ENCODE measurements around the gene ADAM33. TPM values are rescaled to one million over a fixed set of nuclear protein-coding genes. Genes with fewer than 3 reads are reported as not detected.

ADAM33 gene
- total and polyA plus RNA-seq, 2 of the 8 experiments (the other 6 are each of a cell fraction or from before 2014, with no cell fraction given): 4.2 to 6.0 TPM

DNA sequence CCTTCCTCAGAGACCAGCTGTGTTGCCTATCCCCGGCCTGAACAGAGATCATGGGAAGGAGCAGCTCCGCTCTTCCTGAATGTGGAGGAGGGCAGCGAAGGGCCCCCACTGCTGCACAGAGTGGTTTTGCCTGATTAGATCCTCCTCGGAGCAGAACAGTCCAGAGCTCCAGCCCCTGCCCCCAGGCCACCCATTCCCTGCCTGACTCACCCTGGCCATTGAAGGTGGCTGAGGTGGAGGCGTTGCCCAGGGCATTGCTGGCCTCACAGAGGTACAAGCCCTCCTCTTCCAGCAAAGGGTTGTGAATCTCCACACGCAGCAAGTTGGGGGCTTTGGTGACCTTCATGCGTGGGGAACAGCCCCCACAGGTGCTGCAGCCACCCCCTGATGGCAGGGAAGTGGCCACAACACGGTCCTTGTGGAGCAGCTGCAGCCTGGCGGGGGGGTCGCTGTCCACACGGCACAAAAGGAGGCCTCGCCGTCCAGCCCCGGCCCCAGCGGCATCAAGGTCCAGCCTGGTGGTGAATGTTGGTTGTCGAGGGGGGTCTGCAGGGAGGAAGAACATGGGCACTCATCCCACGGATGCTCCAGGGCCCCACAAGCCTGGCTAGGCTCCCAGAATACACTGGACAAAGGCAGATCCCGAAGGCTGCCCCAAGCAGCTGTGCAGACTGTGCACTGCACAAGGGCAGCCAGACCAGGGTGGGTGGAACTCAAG is 15.9 kb upstream of the ADAM33 start:
- Histone ChIP-seq H2BK120ac (replicated peaks; ENCODE audit: low read depth, low read length) (no peak overlapping the region), H3K9ac (replicated peaks in 1 of 4; ENCODE audit: extremely low read depth in 1 of 4, low read depth in 3 of 4, low read length in 3 of 4) (no peak overlapping the region), H3K27me3 (replicated peaks in 1 of 4; ENCODE audit: control insufficient read depth in 3 of 4, extremely low read depth in 1 of 4, insufficient read depth in 3 of 4, low read length in 3 of 4) (no peaks in the 10 kb centered on the region), H3K23me2 (ENCODE audit: low read depth, low read length) (no peaks in the 10 kb centered on the region), H2BK12ac (ENCODE audit: low read depth, low read length) (no peak overlapping the region), H3K27ac (ENCODE audit: low read depth, low read length) (no peak overlapping the region), H4K91ac (replicated peaks; ENCODE audit: insufficient read length, low read length) (no peak overlapping the region), H4K5ac (ENCODE audit: insufficient read length, low read depth, low read length) (no peak overlapping the region), H3K56ac (replicated peaks; ENCODE audit: insufficient read length, low read depth, low read length) (no peak overlapping the region), H3K4me2 (ENCODE audit: insufficient read depth in 1 of 2, low read depth in 2 of 2, low read length in 2 of 2) (no peak overlapping the region), H3K23ac (ENCODE audit: insufficient read length) (no peak overlapping the region), H3K14ac (ENCODE audit: insufficient read length) (no peak overlapping the region), H2AK5ac (ENCODE audit: low read depth, low read length) (no peak overlapping the region), H2BK20ac (ENCODE audit: low read length) (no peak overlapping the region), H3K79me2 (ENCODE audit: control insufficient read depth in 1 of 2, insufficient read depth in 2 of 2, low read length in 2 of 2) (no peaks in the 10 kb centered on the region), H3K4me1 (replicated peaks in 1 of 4; ENCODE audit: control insufficient read depth in 3 of 4, insufficient read depth in 4 of 4, low read length in 3 of 4) (no peaks in the 10 kb centered on the region), H3K79me1 (ENCODE audit: low read depth, low read length) (no peaks in the 10 kb centered on the region), H4K8ac (ENCODE audit: extremely low read depth, insufficient read depth, low read length) (peak overlapping the region; percentile 4; the same call in 1 of the 2 replicates), H3K18ac (ENCODE audit: extremely low read depth, low read length) (no peak overlapping the region), H2BK15ac (ENCODE audit: low read length) (no peak overlapping the region), H3K36me3 (ENCODE audit: control insufficient read depth in 2 of 4, insufficient read depth in 4 of 4, low read length in 3 of 4) (no peaks in the 10 kb centered on the region), H4K20me1 (replicated peaks in 1 of 2; ENCODE audit: control insufficient read depth in 1 of 2, insufficient read depth in 2 of 2, low read length in 2 of 2) (no peaks in the 10 kb centered on the region), H3K4ac (replicated peaks; ENCODE audit: insufficient read length, low read depth, low read length) (no peak overlapping the region), H3K4me3 (ENCODE audit: extremely low read depth in 1 of 4, insufficient read depth in 2 of 4, low read depth in 3 of 4, low read length in 4 of 4) (no peak overlapping the region), H2BK5ac (ENCODE audit: low read depth, low read length) (no peak overlapping the region; the same call in 1 of the 2 replicates), H2AFZ (ENCODE audit: low read length) (no peak overlapping the region), H3K9me3 (ENCODE audit: insufficient read depth in 2 of 2, low read depth in 1 of 2, low read length in 1 of 2) (peaks cover 4 to 6% of the 10 kb centered on the region in 2 experiments; a peak in 2 of 4 replicates)
- ChIA-PET POLR2A (ENCODE audit: partially characterized antibody) (interaction anchor here (1.3 to 1.4 kb wide), 2 partner anchors 31 to 48 kb away, joined by 3 read pairs; no protein-coding TSS in a partner anchor), CTCF (ENCODE audit: partially characterized antibody) (interaction anchor here (0.6 to 45.1 kb wide), 11 partner anchors 3 to 1832 kb away, joined by 3 to 1432 read pairs (median 3); partner anchors contain the start of genes ADAM33 and SIGLEC1)
- DNase-seq (ENCODE audit: low read depth in 1 of 2, low spot score in 2 of 2): no peak
- 93% methylated on average over 18 of the region's 18 CpGs; no CpG with 5 or more reads in 1 of the 2 experiments for WGBS, 2 experiments (ENCODE audit: extremely low coverage in 1 of 2, insufficient coverage in 1 of 2, insufficient read length in 1 of 2, insufficient replicate concordance in 2 of 2, low coverage in 1 of 2, low lambda C conversion rate in 2 of 2, missing lambda C conversion rate in 1 of 2)
- FAIRE-seq: no peak
- TF ChIP-seq, protein P1, sequence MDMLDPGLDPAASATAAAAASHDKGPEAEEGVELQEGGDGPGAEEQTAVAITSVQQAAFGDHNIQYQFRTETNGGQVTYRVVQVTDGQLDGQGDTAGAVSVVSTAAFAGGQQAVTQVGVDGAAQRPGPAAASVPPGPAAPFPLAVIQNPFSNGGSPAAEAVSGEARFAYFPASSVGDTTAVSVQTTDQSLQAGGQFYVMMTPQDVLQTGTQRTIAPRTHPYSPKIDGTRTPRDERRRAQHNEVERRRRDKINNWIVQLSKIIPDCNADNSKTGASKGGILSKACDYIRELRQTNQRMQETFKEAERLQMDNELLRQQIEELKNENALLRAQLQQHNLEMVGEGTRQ (IDR thresholded peaks at IDR 0.05; ENCODE audit: low read length): no peak
- TF ChIP-seq, protein P2, sequence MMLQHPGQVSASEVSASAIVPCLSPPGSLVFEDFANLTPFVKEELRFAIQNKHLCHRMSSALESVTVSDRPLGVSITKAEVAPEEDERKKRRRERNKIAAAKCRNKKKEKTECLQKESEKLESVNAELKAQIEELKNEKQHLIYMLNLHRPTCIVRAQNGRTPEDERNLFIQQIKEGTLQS (IDR thresholded peaks at IDR 0.05; ENCODE audit: insufficient read depth, low read depth, low read length): no peak
- TF ChIP-seq HDAC2 (IDR thresholded peaks at IDR 0.05; ENCODE audit: borderline replicate concordance in 1 of 2, low read depth in 2 of 2, low read length in 2 of 2) (no peak), CTBP2 (IDR thresholded peaks at IDR 0.05; ENCODE audit: borderline replicate concordance, insufficient read depth, insufficient read length, low read length) (no peak), CHD2 (IDR thresholded peaks at IDR 0.05; ENCODE audit: low read length) (no peak), TAF1 (IDR thresholded peaks at IDR 0.05; ENCODE audit: low read depth, low read length) (no peak), CBX8 (IDR thresholded peaks at IDR 0.05; ENCODE audit: borderline replicate concordance, low read depth, low read length) (no peak), SUZ12 (IDR thresholded peaks at IDR 0.05; ENCODE audit: low read length) (no peak), HDAC6 (IDR thresholded peaks at IDR 0.05; ENCODE audit: low read depth, low read length) (no peak), SP2 (IDR thresholded peaks at IDR 0.05; ENCODE audit: low read length) (no peak)

All from H1 (cell line).